ENCODE data around the gene FHIT.

Gene FHIT

GRCh38 chr3:60759439-60759838 is 491.8 kb downstream of the FHIT start:
- H3K36me3 ChIP-seq: no peaks in the 10 kb centered on the region
- DNase-seq: no peak
- intact Hi-C loops (cut with DNase I; ENCODE audit: low total_unique reads): no loop called here
- H3K4me3 ChIP-seq: no peak overlapping the region
- H3K27ac ChIP-seq: no peak overlapping the region
- no peaks in the 10 kb centered on the region for H3K27me3 ChIP-seq
- no peak for TF ChIP-seq CTCF (IDR thresholded peaks at IDR 0.05)
- no peaks in the 10 kb centered on the region for H3K4me1 ChIP-seq
- H3K9me3 ChIP-seq: no peaks in the 10 kb centered on the region

DNA sequence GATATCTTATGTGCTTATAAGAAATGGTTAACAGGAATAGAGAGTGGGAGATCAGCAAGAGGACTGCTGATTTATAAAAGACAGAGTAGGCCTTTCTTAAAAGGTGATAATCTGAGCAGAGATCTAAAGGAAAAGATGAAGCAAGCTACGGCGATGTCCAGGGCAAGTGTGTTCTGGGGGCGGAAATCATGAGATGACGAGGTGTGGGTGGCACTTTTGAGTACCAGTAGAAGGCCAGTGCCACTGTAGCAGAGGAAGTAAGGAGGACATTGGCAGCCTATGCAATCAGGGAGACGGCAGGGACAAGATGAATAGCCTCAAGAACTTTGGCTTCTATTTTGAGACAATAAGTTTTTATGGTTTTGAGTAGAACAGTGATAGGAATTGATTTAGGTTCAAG is 492.4 kb downstream of the FHIT start:
- Histone ChIP-seq H3K9me3 (no peaks in the 10 kb centered on the region), H3K36me3 (no peaks in the 10 kb centered on the region), H3K27ac (no peak overlapping the region), H3K4me3 (no peak overlapping the region), H3K4me1 (no peaks in the 10 kb centered on the region), H3K27me3 (no peaks in the 10 kb centered on the region)
- intact Hi-C loops (cut with DNase I; ENCODE audit: low total_unique reads): no loop called here
- no peak for DNase-seq
- TF ChIP-seq CTCF (IDR thresholded peaks at IDR 0.05): no peak

DNA sequence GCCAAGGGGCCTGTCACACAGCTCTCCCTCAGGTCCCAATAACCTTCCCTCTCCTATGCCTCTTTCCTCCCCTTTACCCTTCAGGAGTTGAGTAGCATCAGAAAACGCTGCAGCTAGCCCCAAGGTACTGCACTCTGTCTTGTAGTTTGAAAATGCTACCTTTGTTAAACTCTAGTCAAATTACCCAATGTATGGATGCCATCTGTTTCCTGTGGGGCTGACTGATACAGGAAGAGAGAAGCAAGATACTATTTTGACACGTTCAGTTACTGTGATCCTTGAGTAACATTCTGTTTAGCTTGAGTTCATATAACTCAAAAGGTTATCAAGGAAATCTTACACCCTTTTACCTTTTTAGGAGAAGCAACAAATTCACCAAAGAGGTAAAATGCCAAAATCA is 493.1 kb downstream of the FHIT start:
- H3K9me3 ChIP-seq: no peaks in the 10 kb centered on the region
- no peak for DNase-seq
- no peak overlapping the region for H3K27ac ChIP-seq
- H3K27me3 ChIP-seq: no peaks in the 10 kb centered on the region
- H3K36me3 ChIP-seq: no peaks in the 10 kb centered on the region
- no peak overlapping the region for H3K4me3 ChIP-seq
- intact Hi-C loops (cut with DNase I; ENCODE audit: low total_unique reads): no loop called here
- TF ChIP-seq CTCF (IDR thresholded peaks at IDR 0.05): no peak
- H3K4me1 ChIP-seq: no peaks in the 10 kb centered on the region

- DNase-seq: no peak
- Histone ChIP-seq H3K9me3 (no peaks in the 10 kb centered on the region), H3K27ac (no peak overlapping the region), H3K36me3 (no peaks in the 10 kb centered on the region), H3K4me3 (no peak overlapping the region), H3K27me3 (no peaks in the 10 kb centered on the region), H3K4me1 (no peaks in the 10 kb centered on the region)
- intact Hi-C loops (cut with DNase I; ENCODE audit: low total_unique reads): no loop called here
- TF ChIP-seq CTCF (IDR thresholded peaks at IDR 0.05): no peak
These were observed 493.5 kb downstream of the FHIT start for GRCh38 chr3:60757724-60758123.

- TF ChIP-seq CTCF (IDR thresholded peaks at IDR 0.05): no peak
- no peak overlapping the region for H3K27ac ChIP-seq
- intact Hi-C loops (cut with DNase I; ENCODE audit: low total_unique reads): no loop called here
- H3K27me3 ChIP-seq: no peaks in the 10 kb centered on the region
- no peak for DNase-seq
- H3K4me3 ChIP-seq: no peak overlapping the region
- H3K36me3 ChIP-seq: no peaks in the 10 kb centered on the region
- H3K4me1 ChIP-seq: no peaks in the 10 kb centered on the region
- H3K9me3 ChIP-seq: no peaks in the 10 kb centered on the region
These were observed 494.8 kb downstream of the FHIT start for GRCh38 chr3:60756241-60757030.

DNA sequence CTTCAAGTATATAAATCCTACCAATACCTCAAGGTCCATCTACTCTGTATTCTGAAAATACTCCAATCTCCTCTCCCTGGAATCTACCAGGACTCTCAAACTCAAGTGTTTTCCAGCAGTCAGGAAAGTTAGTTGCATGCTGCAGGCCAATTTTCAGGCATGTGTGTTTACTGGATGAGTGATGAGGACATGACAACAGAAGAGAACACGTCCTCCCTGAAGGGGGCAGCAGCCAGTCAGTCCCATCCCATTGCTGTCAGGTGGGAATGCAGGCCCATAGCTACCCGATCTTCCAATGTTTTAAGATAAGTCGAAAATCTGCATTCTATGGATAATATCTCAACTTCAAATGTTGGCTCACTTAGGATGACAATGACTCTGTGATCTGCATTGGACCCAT is 496.2 kb downstream of the FHIT start:
- H3K4me1 ChIP-seq: no peaks in the 10 kb centered on the region
- intact Hi-C loops (cut with DNase I; ENCODE audit: low total_unique reads): no loop called here
- H3K27me3 ChIP-seq: no peaks in the 10 kb centered on the region
- no peak overlapping the region for H3K4me3 ChIP-seq
- TF ChIP-seq CTCF (IDR thresholded peaks at IDR 0.05): no peak
- no peaks in the 10 kb centered on the region for H3K36me3 ChIP-seq
- H3K27ac ChIP-seq: no peak overlapping the region
- no peak for DNase-seq
- no peaks in the 10 kb centered on the region for H3K9me3 ChIP-seq

Measured in tibial artery (tissue), 4 donors.